CD4-positive, alpha-beta T cell (primary cell): Measurements from ENCODE around the gene ANKRD13B. TPM values are rescaled to one million over a fixed set of nuclear protein-coding genes. Genes with fewer than 3 reads are reported as not detected.

Source experiments
- ATAC-seq: fragments of 200-7000 bp; cut with Tn5 transposase; one replicate; pipeline ENCODE4 v1.10.0; 2022; ENCODE audit warnings: mild to moderate bottlenecking; ENCODE audit not compliant: poor library complexity
- CTCF ChIA-PET: fragments of 350-600 bp; sonication (Branson Sonifier 250); formaldehyde crosslinking; loops from one replicate; lab custom pipeline; 2021; ENCODE audit warnings: antibody characterized with exemption, inconsistent platforms; lab: Charles Lee
- POLR2A ChIA-PET: fragments of 350-600 bp; sonication (Branson Sonifier 250); formaldehyde crosslinking; loops from one replicate; lab custom pipeline; 2021; ENCODE audit warnings: antibody characterized with exemption, inconsistent platforms; lab: Charles Lee
- DNase-seq, 14 experiments: peaks; one replicate each; pipeline ENCODE4 v3.0.0-alpha.2; 2013 to 2020; ENCODE audit warnings: mixed read lengths in 2 of 14
- H3K27ac ChIP-seq, 2 donors: one replicate each; pipeline versions ENCODE4 v1.5.1 to v1.7.0; 2013; ENCODE audit warnings: low read length in 2 of 2, low read depth in 1 of 2, mild to moderate bottlenecking in 1 of 2
- H3K27me3 ChIP-seq, 2 experiments: 1 replicate in 1 of 2; 2 replicates in 1 of 2; pipeline versions ENCODE4 v1.6.1 to v1.7.0; 2013; ENCODE audit warnings: low read length in 2 of 2, control low read depth in 1 of 2, mild to moderate bottlenecking in 1 of 2, moderate library complexity in 1 of 2; ENCODE audit not compliant: insufficient read depth in 2 of 2, control insufficient read depth in 1 of 2
- H3K36me3 ChIP-seq: one replicate; pipeline ENCODE4 v1.6.1; 2013; ENCODE audit warnings: low read length, control low read depth; ENCODE audit not compliant: insufficient read depth
- H3K4me1 ChIP-seq: one replicate; pipeline ENCODE4 v1.6.1; 2013; ENCODE audit warnings: low read length, control low read depth; ENCODE audit not compliant: insufficient read depth
- H3K4me3 ChIP-seq: one replicate; pipeline ENCODE4 v1.5.1; 2013; ENCODE audit warnings: mild to moderate bottlenecking, low read length, moderate library complexity
- H3K9me3 ChIP-seq, 2 experiments: 1 replicate in 1 of 2; 2 replicates in 1 of 2; pipeline versions ENCODE4 v1.6.1 to v1.7.0; 2013; ENCODE audit warnings: low read length in 2 of 2, mild to moderate bottlenecking in 2 of 2, control low read depth in 1 of 2, moderate library complexity in 1 of 2; ENCODE audit not compliant: control insufficient read depth in 1 of 2, insufficient read depth in 1 of 2
- H3K27ac Mint-ChIP-seq: one replicate; pipeline ENCODE4 v1.8.0; 2020; ENCODE audit warnings: mixed read lengths
- H3K27me3 Mint-ChIP-seq: one replicate; pipeline ENCODE4 v1.8.0; 2021; ENCODE audit warnings: mixed read lengths
- H3K36me3 Mint-ChIP-seq: one replicate; pipeline ENCODE4 v1.8.0; 2021; ENCODE audit warnings: low read depth, mixed read lengths
- H3K4me1 Mint-ChIP-seq: one replicate; pipeline ENCODE4 v1.8.0; 2021; ENCODE audit warnings: low read depth, mixed read lengths
- H3K4me3 Mint-ChIP-seq: one replicate; pipeline ENCODE4 v1.8.0; 2020; ENCODE audit warnings: mild to moderate bottlenecking, mixed read lengths
- H3K9me3 Mint-ChIP-seq: one replicate; pipeline ENCODE4 v1.8.0; 2020; ENCODE audit warnings: mixed read lengths
- intact Hi-C, 2 experiments: fragments of 100-400 bp; cut with DNase I in 1 of 2; cut with micrococcal nuclease in 1 of 2; formaldehyde crosslinking; loops; one replicate each; pipeline versions ENCODE4 v1.15.1 to v1.9.0; 2023 to 2025; cut with DNase I, micrococcal nuclease
- total RNA-seq, 174 experiments: library from RNA in 2 of 174; stranded (reverse) in 2 of 174; gene quantifications; one replicate each; pipeline ENCODE4 v1.2.3 and lab custom pipeline; 2021 to 2026
- TF ChIP-seq, protein P1 (sequence below): fragments of 200-600 bp; IDR thresholded peaks from one replicate; pipeline ENCODE4 v1.8.0; 2022; ENCODE audit warnings: antibody characterized with exemption, mild to moderate bottlenecking

Gene ANKRD13B
- total RNA-seq, 2 experiments from 2014 or later = 2.1 to 3.0 TPM

DNA sequence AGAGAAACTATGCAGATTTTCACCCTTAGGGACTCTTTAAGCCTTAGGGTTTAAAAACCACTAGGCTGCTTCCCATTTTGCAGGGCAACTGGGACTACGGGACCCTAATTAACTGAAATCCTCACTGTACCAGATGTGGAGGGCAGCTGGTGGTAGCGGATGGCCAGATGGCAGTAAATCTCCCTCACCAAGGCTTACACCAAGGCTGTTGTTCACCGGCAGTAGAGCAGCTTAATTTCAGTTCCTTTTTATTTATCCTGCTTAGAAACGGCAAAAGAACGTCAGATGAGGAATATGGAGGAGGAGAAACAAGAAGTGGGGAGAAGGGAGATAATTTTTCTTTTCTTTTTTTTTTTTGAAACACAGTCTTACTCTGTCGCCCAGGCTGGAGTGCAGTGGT lies 32.6 kb upstream of the ANKRD13B start:
- ATAC-seq = no peak
- DNase-seq = peak in 2 of 14 experiments; percentile 30 to 31
- no peaks in the 10 kb centered on the region for H3K27me3 ChIP-seq
- Mint-ChIP-seq H3K27ac (no peak overlapping the region), H3K9me3 (no peaks in the 10 kb centered on the region), H3K4me3 (no peak overlapping the region), H3K4me1 (peaks cover 22% of the 10 kb centered on the region), H3K27me3 (no peaks in the 10 kb centered on the region), H3K36me3 (no peaks in the 10 kb centered on the region)
- H3K9me3 ChIP-seq = no peaks in the 10 kb centered on the region
- TF ChIP-seq, protein P1, sequence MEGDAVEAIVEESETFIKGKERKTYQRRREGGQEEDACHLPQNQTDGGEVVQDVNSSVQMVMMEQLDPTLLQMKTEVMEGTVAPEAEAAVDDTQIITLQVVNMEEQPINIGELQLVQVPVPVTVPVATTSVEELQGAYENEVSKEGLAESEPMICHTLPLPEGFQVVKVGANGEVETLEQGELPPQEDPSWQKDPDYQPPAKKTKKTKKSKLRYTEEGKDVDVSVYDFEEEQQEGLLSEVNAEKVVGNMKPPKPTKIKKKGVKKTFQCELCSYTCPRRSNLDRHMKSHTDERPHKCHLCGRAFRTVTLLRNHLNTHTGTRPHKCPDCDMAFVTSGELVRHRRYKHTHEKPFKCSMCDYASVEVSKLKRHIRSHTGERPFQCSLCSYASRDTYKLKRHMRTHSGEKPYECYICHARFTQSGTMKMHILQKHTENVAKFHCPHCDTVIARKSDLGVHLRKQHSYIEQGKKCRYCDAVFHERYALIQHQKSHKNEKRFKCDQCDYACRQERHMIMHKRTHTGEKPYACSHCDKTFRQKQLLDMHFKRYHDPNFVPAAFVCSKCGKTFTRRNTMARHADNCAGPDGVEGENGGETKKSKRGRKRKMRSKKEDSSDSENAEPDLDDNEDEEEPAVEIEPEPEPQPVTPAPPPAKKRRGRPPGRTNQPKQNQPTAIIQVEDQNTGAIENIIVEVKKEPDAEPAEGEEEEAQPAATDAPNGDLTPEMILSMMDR = no peak
- H3K27ac ChIP-seq = no peak overlapping the region
- ChIA-PET CTCF (no interaction called here), POLR2A (no interaction called here)
- H3K4me1 ChIP-seq = peaks cover 43% of the 10 kb centered on the region
- peaks cover 16% of the 10 kb centered on the region for H3K36me3 ChIP-seq
- no peak overlapping the region for H3K4me3 ChIP-seq
- intact Hi-C loops = loop anchor here (10.0 kb wide), 1 partner anchor 54 kb away; no protein-coding TSS in a partner anchor

DNA sequence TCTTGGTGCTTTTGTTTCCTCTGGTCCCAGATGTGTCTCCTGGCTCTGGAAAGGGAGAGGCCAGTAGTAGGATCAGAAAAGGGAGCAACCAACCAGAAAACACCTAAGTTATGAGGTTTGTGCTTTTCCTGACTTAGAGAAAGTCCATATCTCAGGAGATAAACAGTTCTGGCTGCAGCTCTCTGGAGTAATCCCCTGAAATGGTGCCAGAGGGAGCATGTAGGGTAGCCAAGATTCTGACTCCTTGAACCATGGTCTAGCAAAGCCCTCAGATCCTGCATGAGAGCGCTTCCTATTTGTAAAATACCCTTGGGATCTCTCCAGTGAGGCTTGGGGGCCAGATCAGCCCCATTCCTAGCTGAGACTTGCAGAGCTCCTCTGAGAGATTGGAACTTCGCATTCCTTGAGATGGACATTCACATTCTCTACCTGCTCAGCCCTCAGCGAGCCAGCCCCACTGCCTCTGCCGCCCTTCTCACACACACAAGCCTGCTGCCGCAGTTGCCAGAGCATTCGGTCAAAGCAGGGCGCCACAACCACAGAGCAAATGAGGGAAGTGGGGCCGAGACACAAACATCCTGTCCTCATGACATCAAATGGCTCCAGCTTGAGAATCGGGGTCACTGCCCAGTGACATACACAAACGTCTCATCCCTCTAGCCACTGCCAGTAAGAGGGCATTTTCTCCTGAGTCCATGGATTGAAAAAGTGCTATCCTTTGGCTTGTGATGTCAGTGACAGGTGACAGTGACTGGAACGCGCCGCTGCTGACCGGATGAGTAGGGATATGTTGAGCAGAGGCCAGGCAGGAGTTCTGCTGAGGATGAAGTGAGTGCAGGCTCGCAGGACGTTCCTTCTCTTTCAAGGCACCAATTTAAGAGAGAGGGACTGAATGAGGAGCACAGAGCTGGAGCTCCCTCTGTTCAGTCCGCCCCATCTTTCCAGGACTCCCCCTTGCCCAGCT lies 31.1 kb upstream of the ANKRD13B start:
- H3K36me3 ChIP-seq = peaks cover 16% of the 10 kb centered on the region
- no peak for ATAC-seq
- no peak overlapping the region for H3K27ac ChIP-seq
- H3K4me3 ChIP-seq = no peak overlapping the region
- no peaks in the 10 kb centered on the region for H3K9me3 Mint-ChIP-seq
- no peaks in the 10 kb centered on the region for H3K27me3 ChIP-seq
- peaks cover 31% of the 10 kb centered on the region for H3K4me1 Mint-ChIP-seq
- H3K4me1 ChIP-seq = peaks cover 54% of the 10 kb centered on the region
- H3K4me3 Mint-ChIP-seq = no peak overlapping the region
- TF ChIP-seq, protein P1 = no peak
- ChIA-PET CTCF (no interaction called here), POLR2A (no interaction called here)
- no peaks in the 10 kb centered on the region for H3K36me3 Mint-ChIP-seq
- no peaks in the 10 kb centered on the region for H3K9me3 ChIP-seq
- intact Hi-C loops = loop anchor here (10.0 kb wide), 1 partner anchor 53 kb away; no protein-coding TSS in a partner anchor
- H3K27ac Mint-ChIP-seq = peak overlapping the region; percentile 5
- DNase-seq = peak in 3 of 14 experiments; percentile 28 to 44 (median 28)
- H3K27me3 Mint-ChIP-seq = no peaks in the 10 kb centered on the region

DNA sequence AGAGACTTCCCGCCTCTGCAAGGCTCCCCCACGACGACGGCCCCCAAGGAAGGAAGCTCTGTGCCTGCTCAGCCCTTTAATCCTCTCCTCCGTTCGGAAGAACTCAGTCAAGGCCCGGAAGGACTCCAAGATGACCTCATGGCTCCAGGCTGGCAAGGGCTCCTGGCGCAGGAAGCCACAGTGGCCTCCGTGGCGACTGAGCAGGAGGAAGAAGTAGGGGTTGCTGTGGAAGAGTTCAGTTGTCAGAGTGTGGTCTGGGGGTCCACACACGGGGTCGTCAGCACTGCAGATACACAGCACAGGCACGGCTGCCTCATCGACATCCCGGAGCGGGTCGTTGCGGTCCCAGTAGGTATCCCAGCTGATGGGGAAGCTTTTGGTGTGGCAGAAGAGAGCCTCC lies 30.3 kb upstream of the ANKRD13B start:
- H3K4me1 ChIP-seq = peaks cover 57% of the 10 kb centered on the region
- H3K4me3 Mint-ChIP-seq = peak overlapping the region; percentile 51

More for the DNA sequence above, 30.3 kb upstream of the ANKRD13B start:
- CTCF ChIA-PET = interaction anchor here (4.8 kb wide), 1 partner anchor 55 kb away, joined by 22 read pairs; no protein-coding TSS in a partner anchor
- intact Hi-C loops = loop anchor here (10.0 kb wide), 1 partner anchor 52 kb away; no protein-coding TSS in a partner anchor
- Mint-ChIP-seq H3K27ac (no peak overlapping the region), H3K9me3 (no peaks in the 10 kb centered on the region), H3K4me1 (peaks cover 25% of the 10 kb centered on the region), H3K27me3 (no peaks in the 10 kb centered on the region), H3K36me3 (no peaks in the 10 kb centered on the region)
- no peaks in the 10 kb centered on the region for H3K27me3 ChIP-seq
- POLR2A ChIA-PET = no interaction called here
- H3K9me3 ChIP-seq = no peaks in the 10 kb centered on the region
- TF ChIP-seq, protein P1 = no peak
- H3K27ac ChIP-seq = no peak overlapping the region
- no peak overlapping the region for H3K4me3 ChIP-seq
- peaks cover 16% of the 10 kb centered on the region for H3K36me3 ChIP-seq
- no peak for ATAC-seq
- DNase-seq = peak in 1 of 14 experiments; percentile 28
